Fibroblast of skin of left biceps (primary cell): Measurements from ENCODE around the gene IQCB1.
"Not testable (repeated sequence)": the region's sequence is repeated elsewhere in the genome, so short reads cannot be mapped to it uniquely, and the experiment has no call there.

Experiments used
- DNase-seq, 2 experiments: peaks; one replicate each; pipeline ENCODE4 v3.0.0-alpha.2; 2013; ENCODE audit warnings: low read depth in 2 of 2

IQCB1 gene

DNA sequence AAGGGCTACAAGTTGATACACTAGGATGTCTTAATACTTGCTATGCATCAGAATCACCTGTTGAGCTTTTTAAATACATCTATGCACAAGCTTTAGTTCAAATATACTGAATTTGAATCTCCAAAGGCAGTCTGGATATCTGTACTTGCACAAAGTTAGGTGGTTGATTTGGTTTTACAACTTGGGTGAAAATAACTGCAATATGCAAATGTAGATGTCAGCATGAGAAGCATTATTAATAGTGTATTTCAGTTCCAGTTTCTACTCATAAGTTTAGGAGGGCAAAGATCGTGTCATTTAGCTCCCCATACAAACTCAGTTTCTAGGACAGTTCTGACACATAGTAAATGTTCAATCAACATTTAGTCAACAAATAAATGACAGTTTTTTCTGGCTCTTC is 25.6 kb downstream of the IQCB1 start:
- no peak for DNase-seq

DNA sequence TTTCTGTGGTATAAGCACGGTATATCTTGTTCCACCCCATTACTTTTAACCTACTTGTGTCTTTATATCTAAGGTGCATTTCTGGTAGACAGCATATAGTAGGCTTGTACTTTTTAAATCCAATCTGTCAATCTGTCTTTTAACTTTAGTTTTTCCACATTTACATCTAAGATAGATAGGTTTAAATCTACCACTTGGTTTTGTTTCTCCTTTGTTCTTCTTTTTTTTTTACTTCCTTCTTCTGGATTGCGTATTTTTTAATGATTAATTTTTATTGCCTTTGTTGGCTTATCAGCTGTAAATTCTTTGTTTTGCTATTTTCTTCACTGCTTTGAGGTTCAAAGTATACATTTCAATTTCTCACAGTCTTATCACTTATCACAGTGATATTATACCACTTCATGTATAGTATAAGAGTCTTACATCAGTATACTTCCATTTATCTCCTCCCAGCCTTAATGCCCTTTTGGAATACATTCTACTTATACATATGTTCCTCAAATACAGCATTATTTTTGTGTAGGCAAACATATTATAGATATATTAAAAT is 31.0 kb downstream of the IQCB1 start:
- no peak for DNase-seq

DNA sequence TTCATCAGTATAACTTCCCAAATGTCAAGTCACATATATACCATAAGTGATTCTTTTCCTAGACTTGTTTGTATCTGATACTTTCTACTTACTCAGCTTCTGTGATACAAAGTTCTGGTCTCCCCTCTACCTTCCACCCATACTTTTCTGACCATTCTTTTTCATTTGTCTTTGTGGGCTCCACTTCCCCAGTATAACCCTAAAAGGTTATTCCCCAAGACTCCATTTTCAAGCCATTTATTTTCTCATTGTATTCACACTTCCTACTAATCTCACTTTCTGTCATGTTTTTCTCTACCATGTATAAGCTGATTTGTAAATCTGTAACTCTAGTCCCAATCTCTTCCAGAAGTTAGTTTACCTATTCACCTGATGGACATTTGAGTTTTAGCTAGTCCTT is 34.0 kb downstream of the IQCB1 start:
- no peak for DNase-seq

DNA sequence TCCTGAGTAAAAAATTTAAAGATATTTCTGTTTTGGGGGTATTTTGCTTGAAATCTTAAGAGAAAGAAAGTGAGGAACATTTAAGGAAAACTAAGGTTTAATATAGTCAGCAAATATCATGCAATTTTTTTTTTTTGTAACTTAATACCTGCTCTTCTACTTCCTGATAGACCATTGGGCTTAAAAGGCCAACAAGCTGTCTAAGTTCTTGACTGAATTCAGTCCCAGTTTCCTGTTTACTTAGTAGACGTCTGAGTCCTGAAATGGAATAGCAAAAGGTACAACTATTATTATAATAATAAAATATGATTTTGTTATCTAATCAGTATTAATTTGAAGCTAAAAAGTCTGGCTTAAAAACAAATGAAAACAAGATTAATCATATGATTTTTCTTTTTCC is 37.9 kb downstream of the IQCB1 start:
- DNase-seq, result no peak

DNA sequence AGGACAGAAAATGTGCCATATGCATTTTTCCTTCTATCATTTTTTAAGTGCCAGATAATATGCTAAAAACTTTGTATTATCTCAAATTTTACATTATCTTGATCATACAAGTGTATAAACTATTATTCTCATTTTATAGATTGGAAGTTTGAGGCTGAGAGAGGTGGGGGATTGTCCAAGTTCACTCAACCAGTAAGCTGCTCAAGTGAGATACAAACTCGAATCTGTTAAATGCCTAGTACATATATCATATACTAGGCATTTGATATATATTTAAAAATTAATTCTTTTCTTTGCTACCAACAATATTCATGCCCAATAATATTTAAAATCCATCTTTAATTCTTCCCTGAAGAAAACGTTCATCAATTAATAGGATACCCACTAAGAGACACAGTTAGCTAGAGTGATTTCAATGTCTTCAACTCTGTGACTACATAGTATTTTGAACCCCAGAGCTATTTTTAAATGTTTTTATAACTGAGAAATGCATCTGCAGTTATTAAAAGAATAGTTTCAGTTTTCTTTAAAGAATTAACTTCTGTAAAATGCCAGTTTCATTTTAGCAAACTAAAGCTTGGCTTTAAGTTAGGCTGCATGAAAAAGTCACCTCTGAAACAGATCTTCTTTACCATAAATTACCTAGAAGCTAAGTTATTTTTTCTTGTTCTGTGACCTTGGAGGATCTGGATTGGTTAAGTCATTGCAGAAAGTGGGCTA is 40.4 kb downstream of the IQCB1 start:
- DNase-seq, result no peak

DNA sequence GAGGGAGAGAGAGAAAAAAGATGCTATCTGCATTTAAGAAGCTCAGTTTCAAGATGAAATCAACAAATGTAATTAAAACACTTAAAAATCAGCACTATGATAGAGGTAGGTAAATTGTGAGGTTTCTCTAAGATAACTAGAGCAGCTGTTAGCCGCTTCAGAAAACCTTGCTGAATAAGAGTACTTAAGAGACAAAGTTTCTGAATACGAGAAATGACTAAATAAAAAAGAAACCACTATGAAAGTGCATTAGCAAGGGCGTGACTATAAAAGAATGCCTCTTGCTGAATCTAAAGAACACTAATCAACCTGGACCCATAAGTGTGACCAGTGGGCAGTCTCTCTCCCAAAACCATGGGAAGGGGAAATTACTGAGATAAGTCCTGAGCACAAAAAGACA is 41.8 kb downstream of the IQCB1 start:
- DNase-seq, result no peak

DNA sequence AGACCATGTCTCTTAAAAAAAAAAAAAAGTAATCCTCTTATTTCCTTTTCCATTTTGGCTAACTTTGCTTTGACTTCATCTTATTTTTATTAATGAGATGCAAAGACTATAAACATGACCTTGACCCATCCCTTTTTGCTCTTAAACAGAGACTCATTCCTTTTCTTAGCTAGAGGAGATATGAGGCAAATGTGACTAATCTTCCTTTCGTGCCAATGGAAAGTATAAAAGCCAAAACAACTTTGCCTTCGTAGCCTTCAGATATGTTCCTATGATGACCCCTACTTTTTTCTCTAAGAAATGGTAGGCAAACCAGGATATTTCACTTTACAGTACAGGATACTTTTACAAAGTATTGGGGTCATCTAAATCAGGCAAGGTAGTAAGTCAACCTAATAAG is 48.4 kb downstream of the IQCB1 start:
- no peak for DNase-seq

DNA sequence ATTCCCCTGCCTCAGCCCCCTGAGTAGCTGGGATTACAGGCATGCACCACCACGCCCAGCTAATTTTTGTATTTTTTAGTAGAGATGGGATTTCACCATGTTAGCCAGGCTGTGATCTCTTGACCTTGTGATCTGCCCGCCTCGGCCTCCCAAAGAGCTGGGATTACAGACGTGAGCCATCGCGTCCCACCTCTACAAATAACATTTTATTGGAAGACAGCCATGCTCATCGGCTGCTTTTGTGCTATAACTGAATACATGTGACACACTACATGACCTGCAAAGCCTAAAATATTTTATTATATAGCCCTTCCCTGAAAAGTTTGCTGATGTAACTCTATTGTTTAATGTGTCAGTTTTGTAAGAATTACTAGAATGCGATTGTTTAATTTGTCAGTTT is 52.1 kb downstream of the IQCB1 start:
- DNase-seq, result not testable (repeated sequence)

DNA sequence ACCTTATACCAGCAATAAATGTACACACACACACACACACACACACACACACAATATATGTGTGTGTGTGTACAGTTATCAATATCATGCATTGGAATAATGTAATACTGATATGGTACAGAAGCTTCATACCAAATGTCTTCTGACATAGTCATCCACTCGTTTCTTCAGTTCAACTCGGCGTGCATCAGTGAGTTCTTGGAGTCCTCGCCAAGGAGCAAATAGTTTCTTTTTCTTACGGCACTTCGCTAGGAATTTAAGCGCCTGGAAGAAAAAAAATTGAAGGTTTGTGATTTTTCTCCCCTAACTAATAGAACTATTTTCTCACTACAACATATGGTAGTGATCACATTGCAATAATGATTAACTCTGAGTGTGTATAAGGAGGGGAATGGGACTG is 53.2 kb downstream of the IQCB1 start:
- no peak for DNase-seq

DNA sequence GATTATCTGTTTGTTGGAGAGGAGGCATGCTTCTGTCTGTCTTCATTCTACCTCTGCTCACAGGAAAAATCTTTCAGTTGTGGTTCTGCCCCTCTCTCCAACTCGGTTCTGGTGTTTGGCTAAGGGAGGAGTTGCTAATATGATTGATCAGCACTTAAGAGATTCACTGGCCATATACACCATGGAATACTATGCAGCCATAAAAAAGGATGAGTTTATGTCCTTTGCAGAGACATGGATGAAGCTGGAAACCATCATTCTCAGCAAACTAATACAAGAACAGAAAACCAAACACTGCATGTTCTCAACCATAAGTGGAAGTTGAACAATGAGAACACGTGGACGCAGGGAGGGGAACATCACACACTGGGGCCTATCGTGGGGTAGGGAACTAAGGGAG is 59.8 kb downstream of the IQCB1 start:
- DNase-seq, result not testable (repeated sequence)

DNA sequence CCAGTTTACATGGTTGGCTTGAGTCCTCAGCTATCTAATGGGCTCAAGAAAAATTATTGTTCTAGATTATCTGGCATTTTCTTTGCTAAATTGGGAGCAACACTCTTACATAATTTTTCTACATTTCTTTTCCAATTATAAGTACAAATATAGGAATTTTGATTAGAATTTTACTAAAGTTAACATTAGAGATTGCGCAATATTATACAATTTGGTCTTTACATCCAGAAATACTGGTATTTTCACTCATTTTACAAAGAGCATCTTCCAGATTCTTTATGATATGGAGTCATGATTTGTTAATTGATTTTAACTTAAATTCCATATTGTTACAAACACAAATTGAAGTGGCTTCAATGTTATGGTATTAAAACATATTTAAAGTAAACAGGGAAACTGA is 65.6 kb downstream of the IQCB1 start:
- DNase-seq, result no peak

DNA sequence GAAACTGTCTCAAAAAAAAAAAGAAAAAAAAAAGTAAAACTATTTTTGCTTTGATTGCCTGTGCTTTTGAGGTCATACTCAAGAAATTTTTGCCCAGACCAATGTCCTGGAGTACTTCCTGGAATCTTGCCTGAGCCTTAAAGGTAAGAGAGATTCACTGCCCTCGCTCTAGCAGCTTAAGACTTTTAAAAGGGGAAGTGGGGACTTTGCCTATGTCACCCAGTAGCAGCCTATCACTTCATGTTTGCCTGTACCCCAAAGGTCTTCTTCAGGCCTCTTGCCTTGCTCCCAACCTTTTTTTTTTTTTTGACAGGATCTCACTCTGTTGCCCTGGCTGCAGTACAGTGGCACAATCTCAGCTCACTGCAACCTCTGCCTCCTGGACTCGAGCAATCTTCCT is 66.4 kb downstream of the IQCB1 start:
- DNase-seq, result no peak

DNA sequence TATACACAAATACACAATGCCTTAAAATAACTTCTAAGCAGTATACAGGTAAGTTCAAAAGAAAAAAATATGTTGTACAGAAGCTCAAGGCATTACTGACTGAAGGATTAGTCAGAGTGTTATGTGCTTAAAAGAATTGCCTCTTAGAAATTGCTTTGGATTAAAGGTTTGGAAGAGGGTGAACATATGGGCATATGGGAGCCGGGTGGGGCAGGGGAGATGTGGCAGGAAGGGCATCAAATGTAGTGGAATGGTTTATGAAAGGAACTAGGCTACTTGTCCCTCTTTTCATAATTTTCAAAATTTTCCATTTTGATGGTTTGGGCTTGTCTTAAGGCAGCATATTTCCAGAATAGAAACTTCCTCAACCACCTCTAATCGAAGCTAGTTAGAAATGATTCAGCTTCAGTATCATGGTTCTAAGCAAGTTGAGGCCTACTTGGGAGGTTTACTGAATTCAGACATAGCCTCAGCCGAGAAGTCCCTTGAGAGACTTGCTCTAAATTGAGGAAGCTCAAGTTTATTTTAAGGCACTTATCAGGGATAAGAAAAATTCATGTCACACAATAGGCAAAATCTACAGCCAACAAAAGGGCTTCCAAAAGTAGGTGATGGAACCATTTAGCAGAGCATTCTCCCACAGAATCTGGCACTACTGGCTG is 75.2 kb downstream of the IQCB1 start:
- DNase-seq, result no peak

DNA sequence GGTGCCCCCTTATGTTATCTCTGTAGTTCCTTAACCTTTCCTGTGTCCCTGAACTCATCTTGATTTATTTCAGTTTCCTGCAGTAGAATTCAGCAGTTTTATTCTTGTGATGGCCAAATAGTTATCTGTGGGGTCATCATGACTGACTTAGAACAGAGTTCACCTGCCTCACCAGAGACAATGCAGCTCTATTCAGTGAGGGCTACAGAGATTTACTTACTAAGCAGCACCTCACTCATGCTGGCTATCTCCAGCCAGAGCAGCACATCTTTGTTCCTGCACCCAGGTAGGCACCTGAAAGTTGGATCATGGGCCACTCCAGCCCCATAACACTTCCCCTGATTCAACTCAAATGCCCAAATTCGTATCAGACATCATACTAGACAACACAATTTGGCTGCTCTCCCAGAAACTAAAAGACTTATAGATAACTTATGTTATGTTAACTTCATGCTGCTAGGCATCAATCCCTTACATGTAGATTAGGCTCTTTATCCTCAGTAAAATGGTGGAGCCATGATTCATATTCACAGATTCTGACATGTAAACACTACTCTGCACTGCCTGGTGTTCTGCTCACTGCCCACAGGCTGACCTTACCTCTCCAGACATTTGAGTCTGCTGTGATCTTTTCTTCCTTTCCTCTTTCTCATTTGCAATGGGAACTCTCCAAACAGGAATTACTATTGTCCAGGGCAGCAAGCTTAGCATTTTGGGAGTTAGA is 76.0 kb downstream of the IQCB1 start:
- DNase-seq, result no peak

DNA sequence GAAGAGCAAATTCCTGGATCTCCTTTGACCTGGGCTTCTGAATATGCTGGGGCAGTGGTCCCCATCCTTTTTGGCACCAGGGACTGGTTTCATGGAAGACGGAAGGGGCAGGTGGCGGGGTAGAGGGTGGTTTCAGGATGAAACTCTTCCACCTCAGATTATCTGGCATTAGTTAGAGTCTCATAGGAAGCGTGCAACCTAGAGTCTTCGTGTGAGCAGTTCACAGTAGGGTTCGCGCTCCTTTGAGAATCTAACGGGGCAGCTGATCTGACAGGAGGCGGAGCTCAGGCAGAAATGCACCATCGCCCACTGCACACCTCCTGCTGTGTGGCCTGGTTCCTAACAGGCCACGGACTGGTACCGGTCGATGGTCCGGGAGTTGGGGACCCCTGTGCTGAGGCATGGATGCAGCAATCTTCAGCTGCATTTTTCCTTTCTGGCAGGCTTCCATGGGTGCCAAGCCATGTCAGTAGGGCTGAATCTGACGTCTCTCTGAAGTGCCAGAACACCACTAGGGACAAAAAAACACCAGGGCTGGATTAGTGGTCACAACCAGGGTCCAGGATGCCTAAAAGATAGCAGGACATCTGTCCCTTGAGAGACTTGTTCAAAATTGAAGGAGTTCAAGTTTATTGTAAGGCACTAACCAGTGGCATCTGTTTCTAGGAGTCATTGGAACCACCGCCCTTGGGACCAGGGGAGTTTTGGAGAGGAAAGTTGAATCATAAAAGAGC is 76.9 kb downstream of the IQCB1 start:
- DNase-seq, result no peak

DNA sequence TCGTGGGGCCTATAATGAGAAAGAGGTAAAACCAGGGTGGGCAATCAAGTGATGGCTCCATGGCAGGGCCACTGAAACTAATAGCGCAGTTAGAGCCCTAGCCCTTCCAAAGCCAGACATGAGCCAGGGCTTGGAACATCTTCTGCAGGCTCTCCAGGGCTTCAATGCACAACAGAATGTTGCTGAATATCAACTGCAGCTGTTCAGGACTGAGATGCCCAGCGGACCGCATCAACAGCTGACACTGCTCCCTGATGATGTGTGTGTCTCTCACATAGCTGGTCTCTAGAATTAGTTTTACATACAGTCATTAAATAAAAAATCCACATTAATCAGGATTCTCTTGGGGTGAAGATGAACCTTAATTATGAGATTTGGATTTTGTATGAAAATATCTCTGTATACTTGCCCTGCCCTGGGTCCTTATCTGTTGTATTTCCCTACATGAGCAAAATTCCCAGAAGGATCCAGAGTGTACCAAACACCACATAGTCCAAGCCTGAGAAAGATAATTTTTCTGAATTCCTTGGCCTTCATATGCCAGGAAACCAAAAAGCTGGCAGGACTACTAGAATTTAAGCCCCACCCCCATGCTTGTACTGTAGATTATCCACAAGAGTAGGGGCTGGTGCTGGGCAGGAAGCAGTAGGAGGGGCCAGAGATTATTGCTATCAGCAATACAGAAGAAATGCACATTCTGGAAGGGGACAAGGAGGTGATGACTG is 77.6 kb downstream of the IQCB1 start:
- DNase-seq, result no peak

DNA sequence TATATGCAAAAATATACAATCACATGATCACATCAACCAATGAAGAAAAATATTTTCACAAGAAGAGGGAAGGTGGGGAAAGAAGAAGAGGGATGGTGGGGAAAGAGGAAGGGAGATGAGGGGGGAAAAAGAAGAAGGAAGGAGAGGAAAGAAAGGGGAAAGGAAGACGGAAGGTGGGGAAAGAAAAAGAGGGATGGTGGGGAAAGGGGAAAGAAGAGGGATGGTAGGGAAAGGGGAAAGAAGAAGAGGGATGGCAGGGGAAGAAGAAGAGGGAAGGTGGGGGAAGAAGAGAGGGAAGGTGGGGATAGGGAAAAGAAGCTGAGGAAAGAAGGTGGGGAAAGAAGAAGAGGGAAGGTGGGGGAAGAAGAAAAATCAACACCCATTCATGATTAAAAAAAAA is 82.1 kb downstream of the IQCB1 start:
- DNase-seq, result no peak

DNA sequence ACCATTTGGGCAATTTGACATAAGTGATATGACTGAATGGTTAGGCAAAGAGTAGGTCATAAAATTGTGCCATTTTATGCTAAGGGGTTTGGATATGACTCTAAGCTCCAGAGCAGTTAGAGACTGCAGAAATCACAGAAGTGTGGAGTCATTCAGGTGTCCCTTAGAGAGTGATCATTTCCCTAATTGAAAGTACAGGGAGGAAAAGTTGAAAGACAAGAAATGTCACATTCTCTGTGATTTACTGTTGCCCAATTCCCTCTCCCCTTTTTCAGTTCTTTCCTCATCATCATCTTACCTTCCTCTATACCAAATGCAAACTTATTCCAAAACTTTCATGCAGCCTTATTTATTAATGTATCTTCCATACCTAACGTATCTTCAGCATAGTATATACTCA is 82.6 kb downstream of the IQCB1 start:
- no peak for DNase-seq

DNA sequence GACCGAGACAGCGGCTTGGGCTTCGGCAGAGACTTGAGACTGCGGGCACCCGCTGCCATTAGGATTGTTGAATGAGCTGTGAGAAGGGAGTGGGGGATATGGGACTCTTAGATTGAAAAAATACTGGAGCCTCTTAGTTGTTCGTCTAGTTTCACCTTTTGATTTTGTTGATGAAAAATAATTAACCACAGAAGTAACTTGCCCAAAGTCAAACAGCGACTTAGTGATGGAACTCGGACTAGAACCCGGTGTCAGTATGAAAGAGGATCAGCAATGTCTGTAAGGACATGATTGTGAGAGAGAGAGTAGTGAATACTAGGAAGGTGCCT is 84.8 kb downstream of the IQCB1 start:
- no peak for DNase-seq

DNA sequence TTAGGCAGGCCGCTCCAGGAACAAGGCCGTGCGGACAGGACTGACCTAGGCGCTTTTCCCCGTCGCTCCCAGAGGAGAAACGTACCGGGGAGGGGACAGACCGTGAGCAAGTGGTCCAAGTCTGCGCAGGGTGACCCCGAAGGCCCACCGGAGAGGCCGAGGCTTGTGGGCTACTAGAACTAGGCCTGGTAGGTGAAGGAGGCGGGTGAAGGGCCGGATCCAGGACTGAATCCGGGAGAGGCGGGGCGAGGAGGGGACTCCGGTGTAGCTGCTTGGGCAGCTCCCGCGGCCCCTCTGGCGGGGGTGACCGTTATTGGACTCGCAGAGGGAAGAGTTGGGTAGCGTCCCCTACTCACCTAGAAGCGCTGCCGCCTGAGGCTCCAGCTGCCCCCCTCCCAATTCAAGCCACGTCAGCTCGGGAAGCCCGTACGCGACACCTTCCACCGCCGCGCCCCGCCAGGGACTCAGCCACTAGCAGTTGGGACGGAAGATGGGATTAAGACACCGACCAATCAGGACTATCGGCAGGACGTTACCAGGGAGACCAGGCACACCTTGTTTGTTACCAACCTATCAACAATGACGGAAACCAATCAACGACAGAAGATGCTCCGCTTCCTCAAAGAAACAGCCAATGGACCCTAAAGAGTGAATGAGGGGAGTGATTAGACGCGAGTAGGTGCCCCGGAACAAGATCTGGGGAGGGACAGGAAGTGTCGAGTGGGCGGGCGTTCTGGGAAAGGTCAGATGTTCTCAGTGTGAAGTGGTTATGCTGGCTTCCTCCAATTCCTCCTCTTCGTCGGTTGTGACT is 85.4 kb downstream of the IQCB1 start, which contains the start of gene GOLGB1:
Gene GOLGB1 (minus strand): TSS at position 466 of the 811 bp plus-strand sequence. CDS start 18,770 bp downstream, outside the sequence.
- peak; percentile 98 for DNase-seq
